GM19467 (cell line): ENCODE results near the gene PNPLA7.

Experiments used
- ATAC-seq: cut with Tn5 transposase; IDR thresholded peaks from one replicate; pipeline ENCODE4 v1.9.1; 2021; ENCODE audit warnings: mild to moderate bottlenecking, moderate library complexity; ENCODE audit not compliant: unreplicated experiment

PNPLA7 gene

DNA sequence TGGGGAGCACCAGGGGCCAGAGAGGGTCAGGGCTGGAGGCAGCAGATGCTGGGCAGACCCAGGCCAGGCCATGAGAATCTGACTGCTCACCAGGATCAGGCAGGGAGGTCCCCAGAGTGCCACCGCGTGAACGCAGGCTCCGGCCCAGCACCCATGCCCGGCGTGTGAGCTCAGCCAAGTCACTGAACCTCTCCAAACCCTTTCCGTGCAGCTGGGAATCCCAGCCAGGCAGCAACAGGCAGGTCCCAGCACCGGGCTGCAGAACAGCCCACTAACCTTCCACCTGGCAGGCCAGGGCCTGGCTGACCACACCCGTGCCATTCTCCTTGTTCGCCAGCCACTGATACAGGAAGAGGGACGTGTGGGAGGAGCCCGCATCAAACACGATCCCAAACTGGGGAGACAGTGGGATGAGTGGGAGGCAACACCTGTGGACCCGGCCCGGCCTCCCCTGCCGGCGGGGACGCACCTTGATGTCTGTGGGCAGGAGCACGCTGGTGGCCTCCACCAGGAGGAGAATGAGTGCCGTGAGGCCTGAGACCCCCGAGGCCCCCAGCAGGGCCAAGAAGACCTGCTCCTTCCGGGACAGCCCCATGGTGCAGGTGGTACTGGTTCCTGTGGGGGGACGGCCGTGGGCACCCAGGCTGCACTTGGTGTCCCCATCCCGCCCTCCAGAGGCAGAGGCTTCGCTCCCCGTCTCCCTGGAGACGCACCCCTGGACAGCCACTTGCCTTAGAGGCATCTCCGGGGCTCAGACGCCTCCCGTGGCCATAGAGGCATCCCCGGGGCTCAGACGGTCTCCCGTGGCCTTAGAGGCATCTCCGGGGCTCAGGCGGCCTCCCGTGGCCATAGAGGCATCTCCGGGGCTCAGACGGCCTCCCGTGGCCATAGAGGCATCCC is 112.3 kb downstream of the PNPLA7 start:
- no peak for ATAC-seq

DNA sequence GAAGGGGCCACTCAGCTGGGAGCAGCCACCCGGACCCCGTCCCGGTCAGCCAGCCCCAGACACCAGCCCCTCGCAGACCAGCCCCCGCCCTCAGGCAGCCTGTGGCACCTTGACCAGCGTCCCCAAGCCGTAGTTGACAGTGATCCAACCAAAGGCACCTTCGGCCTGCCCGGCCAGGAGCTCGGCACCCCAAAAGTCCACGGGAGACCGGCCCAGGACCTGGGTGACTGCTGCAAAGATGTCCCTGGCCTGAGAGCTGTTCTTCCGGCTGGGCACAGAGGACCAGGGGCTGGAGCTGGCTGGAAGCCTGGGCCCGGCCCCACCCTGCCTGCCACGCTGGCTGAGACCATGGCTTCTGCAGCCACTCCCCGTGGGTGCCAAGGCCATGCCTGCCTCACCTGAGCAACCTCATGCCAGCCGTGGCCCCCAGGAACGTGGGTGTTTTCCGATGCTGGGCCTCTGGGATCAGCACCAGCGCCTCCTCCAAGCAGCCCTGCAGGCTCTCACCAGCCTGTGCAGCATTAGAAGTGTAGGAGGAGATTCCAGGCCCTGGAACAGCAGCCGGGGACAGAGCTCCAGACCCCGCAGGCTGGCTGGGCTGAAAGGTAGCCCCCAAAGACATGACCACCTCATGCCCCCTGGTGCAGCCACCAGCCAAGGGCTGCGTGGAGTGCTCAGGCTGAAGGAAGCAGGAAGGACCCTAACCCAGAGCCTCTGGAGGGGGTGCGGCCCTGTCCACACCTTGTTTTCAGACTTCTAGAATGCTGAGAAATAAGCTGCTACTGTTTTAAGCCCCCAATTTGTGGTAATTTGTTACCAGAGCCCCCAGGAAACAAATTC is 113.2 kb downstream of the PNPLA7 start:
- no peak for ATAC-seq

DNA sequence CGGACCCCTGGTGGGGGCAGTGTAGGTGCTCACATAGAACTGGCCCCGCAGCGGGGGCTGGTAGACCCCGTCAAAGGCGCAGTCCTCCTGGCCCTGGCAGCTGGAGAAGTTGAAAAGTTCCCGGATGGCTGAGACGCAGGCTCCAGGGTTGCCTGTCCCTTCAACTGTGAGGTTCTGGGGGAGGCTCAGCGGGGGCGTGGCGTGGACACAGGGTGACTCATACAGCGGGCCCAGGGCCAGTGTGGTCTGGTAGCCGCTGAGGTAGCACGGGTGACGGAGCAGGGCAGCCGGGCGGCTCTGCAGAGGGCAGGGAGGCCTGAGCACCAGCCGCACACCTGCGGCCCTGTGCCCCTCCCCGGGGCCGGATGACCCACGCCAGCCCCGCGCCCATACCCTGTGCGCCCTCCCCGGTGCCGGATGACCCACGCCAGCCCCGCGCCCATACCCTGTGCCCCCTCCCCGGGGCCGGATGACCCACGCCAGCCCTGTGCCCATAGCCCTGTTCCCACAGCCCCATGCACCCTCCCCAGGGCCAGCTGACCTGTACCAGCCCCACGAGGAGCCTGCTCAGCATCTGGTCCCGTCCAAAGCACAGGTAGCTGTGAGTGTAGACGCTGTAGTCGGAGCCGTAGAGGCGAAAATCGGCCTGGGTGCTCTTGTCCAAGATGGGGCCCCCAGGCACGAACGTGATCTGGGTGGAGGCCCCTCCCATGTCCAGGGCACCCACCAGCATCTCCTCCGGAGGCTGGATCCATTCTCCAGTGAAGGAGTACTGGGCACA is 114.0 kb downstream of the PNPLA7 start:
- ATAC-seq = no peak

DNA sequence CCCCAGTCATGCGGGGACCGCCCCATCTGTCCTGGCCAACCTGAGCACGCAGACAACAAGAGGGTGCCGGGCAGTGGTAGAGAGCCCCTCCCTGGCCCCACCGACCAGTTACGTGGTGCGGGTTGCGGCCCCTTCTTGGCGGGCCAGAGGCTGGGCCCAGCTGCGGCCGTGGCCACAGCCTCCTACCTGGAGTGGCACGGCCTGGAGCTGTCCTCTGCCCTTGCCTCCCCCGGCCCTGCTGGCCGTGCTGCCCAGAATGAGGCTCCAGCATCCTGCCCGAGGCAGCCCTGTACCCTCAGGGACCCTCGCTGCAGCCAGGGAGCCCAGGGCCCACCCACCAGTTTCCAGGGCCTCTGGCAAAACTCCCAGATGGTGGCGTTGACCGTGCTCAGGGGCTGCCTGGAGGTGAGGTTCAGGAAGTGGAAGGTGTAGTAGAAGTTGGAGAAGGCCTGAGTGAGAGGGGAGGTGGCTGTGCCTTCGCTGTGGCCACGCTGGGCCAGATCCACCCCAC is 114.8 kb downstream of the PNPLA7 start:
- ATAC-seq = no peak

DNA sequence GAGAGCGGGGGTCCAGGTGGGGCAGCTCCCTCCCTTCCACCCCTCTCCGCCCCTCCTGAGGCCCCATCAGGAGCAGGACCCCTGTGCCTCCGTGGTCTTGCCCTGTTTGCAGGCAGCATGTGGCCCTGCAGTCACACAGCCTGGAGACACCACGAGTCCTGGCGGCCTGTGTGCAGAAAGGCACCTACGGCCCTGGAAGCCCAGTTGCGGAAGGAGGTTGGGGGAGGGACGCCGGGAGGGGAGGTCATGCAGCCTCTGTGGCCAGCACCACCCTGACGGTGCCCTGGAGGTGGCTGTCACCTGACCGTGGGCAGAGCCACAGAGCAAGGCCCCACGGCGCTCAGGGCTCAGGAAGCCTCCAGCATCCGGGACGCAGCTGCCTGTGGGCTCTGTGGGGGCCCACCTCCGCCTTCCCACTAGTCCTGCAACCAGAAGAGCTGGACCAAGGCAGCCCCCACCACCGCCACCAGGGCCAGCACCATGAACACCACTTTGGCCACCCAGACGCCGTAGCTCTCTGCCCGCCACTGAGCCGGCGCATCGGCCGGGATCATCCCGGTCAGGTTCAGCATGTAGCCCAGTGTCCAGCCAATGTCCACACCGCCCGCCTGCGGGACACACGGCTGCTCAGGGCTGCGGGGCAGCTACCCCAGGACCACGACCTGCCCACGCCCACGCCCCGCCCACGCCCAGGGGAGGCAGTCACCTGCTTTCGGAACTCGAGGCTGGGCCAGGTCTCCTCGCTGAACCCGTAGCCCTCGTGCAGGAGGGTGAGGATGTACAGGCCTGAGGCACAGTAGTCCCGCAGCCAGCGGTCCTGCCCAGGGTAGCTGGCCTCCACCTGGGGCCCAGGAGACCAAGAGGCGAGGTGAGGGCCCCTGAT is 115.5 kb downstream of the PNPLA7 start:
- ATAC-seq = no peak

DNA sequence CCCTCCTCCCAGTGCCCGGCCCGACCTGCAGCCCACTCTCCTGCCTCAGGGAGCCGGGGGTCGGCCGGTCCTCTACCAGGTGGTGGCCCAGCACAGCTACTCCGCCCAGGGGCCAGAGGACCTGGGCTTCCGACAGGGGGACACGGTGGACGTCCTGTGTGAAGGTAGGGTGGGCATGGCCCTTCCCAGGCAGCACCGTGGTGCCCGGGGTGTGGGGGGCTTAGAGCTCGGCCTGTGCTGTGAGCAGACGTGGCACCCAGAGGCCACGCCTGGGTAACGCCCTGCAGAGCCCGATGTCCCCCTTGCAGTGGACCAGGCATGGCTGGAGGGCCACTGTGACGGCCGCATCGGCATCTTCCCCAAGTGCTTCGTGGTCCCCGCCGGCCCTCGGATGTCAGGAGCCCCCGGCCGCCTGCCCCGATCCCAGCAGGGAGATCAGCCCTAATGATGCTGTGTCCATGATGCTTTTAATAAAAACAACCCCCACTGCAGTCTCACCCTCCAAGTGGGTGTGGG is 116.2 kb downstream of the PNPLA7 start:
- no peak for ATAC-seq

DNA sequence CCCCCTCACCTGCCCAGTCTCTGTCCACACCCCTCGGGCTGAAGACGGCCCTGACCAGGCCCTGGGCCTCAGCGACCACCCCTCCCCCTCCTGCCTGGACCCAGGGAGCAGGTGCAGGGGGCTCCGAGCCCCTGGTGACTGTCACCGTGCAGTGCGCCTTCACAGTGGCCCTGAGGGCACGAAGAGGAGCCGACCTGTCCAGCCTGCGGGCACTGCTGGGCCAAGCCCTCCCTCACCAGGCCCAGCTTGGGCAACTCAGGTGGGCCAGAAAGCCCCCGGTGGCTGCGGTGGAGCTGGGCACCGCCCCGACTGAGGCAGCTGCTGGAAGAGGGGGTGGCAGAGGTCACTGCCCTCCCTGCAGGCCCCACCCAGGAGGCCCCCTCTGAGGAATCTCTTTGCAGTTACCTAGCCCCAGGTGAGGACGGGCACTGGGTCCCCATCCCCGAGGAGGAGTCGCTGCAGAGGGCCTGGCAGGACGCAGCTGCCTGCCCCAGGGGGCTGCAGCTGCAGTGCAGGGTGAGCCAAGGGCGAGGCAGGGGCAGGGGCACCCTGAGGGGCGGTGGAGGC is 116.8 kb downstream of the PNPLA7 start:
- no peak for ATAC-seq

DNA sequence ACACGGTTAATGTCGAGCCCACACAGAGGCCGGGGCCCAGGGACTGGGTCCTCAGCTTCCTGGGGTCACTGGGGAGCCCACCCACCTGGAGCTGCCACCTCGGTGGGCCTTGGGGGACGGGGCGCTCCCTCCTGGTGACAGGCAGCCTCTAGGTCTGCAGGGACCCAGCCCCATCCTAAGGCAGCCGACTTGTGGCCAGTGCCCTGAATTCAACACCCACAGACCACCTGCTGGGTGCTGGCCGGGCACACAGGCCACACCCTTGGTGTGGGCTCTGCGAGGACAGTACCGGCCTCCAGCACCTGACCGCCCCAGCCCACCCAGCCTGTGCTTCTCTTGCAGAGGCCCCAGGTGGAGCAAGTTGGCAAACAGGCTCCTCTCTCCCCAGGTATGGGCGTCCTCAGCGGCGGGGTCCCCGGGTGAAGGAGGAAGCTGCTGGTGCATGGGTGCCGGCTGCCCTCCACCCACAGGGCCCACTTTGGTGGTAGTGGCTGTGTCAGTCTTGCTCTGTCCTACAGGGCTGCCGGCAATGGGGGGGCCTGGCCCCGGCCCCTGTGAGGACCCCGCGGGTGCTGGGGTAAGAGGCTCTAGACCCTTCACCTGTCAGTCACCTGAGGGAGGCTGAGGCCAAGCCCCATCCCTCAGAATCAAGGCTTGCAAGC is 117.4 kb downstream of the PNPLA7 start:
- no peak for ATAC-seq

DNA sequence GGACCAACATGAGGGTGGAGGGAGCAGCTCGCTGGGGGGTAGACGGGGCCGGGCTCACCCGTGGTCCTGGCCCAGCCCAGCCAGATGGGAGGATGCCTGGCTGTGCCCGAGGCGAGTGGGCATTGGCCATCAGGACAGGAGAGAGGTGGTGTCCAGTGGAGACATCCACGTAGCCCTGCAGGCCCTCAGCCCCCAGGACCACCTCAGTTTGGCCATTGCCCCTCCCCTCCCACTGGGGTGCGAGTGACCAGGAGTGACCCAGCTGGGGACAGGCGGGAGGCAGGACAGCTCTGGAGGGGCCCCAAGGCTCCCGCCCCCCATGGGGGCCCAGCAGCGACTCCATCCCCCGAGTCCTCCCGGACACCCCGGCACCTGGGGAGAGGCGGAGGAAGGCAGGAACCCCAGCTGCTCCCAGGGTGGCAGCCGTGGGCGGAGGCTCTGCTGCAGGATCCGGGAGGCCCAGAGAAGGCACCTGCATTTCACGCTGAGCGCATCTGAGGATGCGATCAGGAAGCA is 118.7 kb downstream of the PNPLA7 start:
- ATAC-seq = no peak

DNA sequence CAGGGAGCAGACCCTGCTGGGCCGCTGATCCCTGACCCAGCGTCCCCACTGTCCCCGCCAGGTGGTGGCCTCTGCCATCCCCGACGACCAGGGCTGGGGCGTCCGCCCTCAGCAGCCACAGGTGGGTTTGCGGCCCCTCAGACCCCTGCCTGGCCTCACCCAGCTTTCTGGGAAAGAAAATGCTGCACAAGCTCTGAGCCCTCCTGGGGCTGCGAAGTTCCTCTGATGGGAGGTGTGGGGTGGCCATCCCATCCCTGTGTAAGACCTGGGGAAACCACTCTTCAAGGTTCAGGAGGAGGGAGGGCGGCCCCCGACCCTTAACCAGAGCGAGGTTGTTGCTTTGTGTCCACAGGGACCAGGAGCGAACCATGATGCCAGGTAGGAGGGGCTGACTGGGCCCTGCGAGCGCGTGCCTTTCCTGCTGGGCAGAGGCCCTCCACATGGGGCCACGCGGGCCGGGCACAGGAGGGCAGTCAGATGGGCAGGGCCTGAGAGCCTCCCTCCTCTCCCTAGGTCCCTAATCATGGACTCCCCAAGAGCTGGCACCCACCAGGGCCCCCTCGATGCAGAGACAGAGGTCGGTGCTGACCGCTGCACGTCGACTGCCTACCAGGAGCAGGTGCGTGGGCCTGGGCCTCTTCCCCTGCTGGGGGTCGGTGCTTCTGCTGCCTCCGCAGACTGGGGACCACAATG is 119.3 kb downstream of the PNPLA7 start:
- no peak for ATAC-seq

DNA sequence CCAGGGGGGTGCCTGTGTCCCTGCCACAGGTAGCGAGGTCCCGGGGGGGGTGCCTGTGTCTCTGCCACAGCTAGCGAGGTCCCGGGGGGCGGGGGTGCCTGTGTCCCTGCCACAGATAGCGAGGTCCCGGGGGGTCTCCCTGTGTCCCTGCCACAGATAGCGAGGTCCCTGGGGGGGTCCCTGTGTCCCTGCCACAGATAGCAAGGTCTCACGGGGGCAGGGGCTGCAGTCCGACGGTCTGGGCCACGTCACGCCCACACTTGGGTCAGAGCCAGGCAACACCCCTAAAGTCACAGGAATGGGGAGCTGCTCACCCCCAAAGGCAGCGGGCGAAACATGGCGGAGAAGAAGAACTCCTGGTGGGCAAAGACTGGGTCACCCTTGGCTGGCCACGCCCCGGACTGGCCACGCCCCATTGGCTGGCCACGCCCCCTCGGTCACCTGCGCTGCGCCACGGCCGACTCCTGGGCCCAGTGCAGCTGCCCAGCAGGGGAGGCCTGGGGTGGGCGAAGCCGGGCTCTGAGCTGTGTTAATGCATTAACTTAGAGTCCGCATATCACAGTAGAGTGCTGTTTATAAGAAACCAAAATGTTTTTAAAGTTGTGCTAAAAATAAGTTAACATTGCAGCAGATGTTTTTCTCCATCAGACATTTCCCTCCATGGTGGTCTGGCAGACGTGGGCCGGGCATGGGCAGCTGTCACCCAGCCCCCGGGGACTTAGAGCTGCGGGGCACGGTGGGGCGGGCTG is 120.1 kb downstream of the PNPLA7 start:
- ATAC-seq = no peak

DNA sequence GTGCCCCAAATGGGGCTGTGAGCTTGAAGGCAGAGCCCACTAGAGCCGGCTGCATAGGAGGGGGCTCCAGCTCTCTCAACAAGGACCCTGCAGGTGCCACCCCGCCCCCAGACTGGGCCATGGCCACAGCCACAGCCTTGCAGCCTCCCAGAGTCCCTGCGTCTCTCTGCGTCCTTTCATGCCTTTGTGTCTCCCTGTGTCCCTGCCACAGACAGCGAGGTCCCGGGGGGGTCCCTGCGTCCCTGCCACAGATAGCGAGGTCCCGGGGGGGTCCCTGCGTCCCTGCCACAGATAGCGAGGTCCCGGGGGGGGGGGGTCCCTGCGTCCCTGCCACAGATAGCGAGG is 120.7 kb downstream of the PNPLA7 start:
- no peak for ATAC-seq

DNA sequence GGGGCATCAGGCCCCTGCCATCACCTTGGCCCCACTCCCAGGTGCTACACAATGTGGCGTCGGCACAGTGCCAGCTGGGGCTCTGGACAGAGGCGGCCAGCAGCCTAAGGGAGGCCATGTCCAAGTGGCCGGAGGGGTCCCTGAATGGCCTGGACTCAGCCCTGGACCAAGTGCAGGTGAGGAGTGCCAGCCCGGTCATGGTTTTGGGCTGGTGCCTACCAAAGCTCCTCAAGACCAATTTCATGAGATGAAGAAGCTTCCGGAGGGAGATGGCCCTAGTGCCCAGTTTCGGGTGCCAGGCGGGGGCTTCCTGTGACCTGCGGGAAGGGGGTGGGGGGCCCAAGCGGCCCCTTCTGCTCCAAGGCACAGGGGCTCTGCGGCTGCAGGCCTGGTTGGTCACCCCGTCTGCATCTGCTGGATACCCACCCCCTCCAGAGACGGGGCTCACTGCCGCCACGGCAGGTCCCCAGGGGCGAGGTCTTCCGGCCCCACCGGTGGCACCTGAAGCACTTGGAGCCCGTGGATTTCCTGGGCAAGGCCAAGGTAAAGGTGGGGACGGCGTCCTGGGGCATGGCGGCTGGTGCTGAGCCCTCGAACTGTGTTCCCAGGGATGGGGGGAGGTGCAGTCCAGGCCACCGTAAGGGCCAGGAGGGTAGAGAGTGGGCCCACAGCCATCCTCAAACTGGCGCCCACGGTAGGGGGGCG is 121.2 kb downstream of the PNPLA7 start:
- no peak for ATAC-seq

DNA sequence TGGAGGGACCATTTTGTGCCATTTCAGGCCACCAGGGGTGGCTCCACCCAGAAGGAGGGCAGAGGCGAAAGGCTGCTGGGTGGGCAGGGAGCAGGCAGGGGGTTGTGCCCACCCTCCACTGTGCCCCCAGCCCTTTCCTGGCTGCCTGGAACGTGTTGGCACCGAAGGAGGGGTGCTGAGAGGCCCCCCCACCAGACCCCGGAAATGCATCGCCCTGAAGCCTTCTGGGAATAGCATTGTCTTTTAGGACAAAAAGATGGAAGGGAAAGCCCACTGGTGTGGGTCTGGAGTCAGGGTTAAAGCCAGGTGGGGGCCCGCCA is 121.9 kb downstream of the PNPLA7 start:
- no peak for ATAC-seq

DNA sequence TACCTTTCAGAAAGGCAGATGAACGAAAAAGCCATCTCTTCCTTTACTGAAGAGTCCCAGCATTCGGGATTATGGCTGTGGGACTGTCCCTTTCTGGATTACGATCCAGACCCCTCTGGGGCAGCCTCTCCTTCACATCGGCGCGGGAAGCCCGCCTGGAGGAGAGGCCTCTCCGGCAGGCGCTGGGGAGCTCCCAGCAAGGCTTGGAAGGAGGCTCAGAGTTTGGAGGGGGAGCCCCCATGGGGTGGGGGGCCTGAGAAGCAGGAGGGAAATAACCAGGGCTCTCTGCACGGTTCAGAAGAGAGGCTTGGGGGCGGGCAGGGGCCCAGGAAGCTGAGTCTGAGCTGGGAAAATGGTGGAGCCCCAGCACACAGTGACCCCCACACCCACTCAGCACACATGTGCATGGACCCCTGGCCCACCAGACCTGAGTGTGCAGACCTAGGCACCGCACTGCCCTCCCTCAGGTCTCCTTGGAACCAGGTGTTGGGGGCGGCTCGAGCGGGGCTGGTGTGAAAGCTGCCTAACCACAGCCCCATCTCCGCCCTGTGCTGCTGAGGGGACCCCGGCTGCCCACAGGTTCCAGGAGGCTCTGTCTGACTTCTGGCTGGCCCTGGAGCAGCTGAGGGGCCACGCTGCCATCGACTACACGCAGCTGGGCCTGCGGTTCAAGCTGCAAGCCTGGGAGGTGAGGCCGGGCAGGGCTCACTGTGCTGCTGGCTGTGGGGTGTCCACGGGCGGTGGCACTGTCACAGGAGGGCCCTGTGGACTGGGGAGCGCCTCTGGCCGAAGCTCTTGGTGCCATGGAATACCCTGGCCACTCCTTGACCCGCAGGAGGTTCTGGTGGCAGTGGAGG is 122.5 kb downstream of the PNPLA7 start:
- no peak for ATAC-seq

DNA sequence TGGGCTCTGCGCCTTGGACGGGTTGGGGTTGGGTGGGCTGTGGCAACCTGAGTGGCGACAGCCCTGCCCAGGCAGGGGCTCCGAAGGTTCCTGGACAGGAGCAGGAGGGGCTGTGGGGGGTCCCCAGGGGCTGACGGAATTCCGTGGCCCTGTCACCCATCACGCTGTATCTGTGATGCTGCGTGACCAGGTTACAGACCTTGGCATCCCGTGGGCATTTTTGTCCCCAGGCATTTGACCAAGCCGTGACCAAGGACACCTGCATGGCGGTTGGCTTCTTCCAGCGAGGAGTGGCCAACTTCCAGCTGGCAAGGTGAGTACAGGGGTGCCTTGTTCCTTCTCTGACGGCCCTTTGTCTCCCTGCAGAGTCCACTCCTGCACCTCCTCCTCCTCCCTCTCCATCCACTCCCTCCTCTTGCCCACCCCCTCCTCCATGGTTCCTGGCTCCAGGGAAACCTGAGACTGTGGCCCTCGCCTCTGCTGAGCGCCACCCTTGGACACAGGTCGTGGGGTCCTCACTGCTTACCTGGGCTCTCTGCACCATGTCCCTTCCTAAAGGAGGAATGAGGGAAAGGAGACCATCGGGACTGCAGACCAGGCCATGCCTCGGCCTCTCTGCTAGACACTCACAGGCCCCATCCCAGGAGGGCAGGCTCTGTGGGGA is 124.1 kb downstream of the PNPLA7 start:
- no peak for ATAC-seq
